ENCODE measurements around the gene AK9. TPM values are rescaled to one million over a fixed set of nuclear protein-coding genes. Genes with fewer than 3 reads are reported as not detected.
"Not testable (repeated sequence)": the region's sequence is repeated elsewhere in the genome, so short reads cannot be mapped to it uniquely, and the experiment has no call there.

Gene AK9
- total RNA-seq, 1 donor, result 8.0 TPM

- no peak for TF ChIP-seq CTCF (IDR thresholded peaks at IDR 0.05; ENCODE audit: insufficient read depth, low read length)
- no peak overlapping the region for H3K4me3 ChIP-seq (ENCODE audit: low read depth, low read length)
- DNase-seq (ENCODE audit: low read depth), result no peak
Measured at GRCh38 chr6:109466212-109466923, 224.6 kb downstream of the AK9 start.

GRCh38 chr6:109465772-109466171 is 225.2 kb downstream of the AK9 start:
- no peak for TF ChIP-seq CTCF (IDR thresholded peaks at IDR 0.05; ENCODE audit: insufficient read depth, low read length)
- H3K4me3 ChIP-seq (ENCODE audit: low read depth, low read length), result no peak overlapping the region
- no peak for DNase-seq (ENCODE audit: low read depth)

- TF ChIP-seq CTCF (IDR thresholded peaks at IDR 0.05; ENCODE audit: insufficient read depth, low read length), result no peak
- DNase-seq (ENCODE audit: low read depth), result no peak
- no peak overlapping the region for H3K4me3 ChIP-seq (ENCODE audit: low read depth, low read length)
Measured at GRCh38 chr6:109461733-109462526, 229.1 kb downstream of the AK9 start.

- not testable (repeated sequence) for DNase-seq (ENCODE audit: low read depth)
Measured at GRCh38 chr6:109461205-109461604, 229.8 kb downstream of the AK9 start.

GRCh38 chr6:109460161-109460829 is 230.7 kb downstream of the AK9 start:
- H3K4me3 ChIP-seq (ENCODE audit: low read depth, low read length), result no peak overlapping the region
- no peak for TF ChIP-seq CTCF (IDR thresholded peaks at IDR 0.05; ENCODE audit: insufficient read depth, low read length)
- no peak for DNase-seq (ENCODE audit: low read depth)

More at GRCh38 chr6:109461205-109461604, 229.8 kb downstream of the AK9 start:
- not testable (repeated sequence) for H3K4me3 ChIP-seq (ENCODE audit: low read depth, low read length)

- no peak for TF ChIP-seq CTCF (IDR thresholded peaks at IDR 0.05; ENCODE audit: insufficient read depth, low read length)
- DNase-seq (ENCODE audit: low read depth), result no peak
Measured at GRCh38 chr6:109458774-109459531, 232.0 kb downstream of the AK9 start.

More at GRCh38 chr6:109458774-109459531, 232.0 kb downstream of the AK9 start:
- no peak overlapping the region for H3K4me3 ChIP-seq (ENCODE audit: low read depth, low read length)
